Effector memory CD8-positive, alpha-beta T cell (primary cell): ENCODE results near the gene RBBP4.
A peak's percentile ranks its signal among the peaks of the same experiment; 100 is the strongest.
"Not testable (repeated sequence)": the region's sequence is repeated elsewhere in the genome, so short reads cannot be mapped to it uniquely, and the experiment has no call there.

Experiments used
- ATAC-seq: fragments of 150-1000 bp; cut with Tn5 transposase; replicated peaks from 2 replicates; pipeline ENCODE4 v1.10.0; 2021; ENCODE audit warnings: mild to moderate bottlenecking, moderate library complexity
- DNase-seq, 3 experiments: peaks; one replicate each; pipeline ENCODE4 v3.0.0; 2021
- H3K27ac Mint-ChIP-seq, 2 donors: one replicate each; pipeline ENCODE4 v1.8.0; 2022; ENCODE audit warnings: mild to moderate bottlenecking in 2 of 2, mixed read lengths in 2 of 2, moderate library complexity in 2 of 2
- H3K27me3 Mint-ChIP-seq, 2 donors: one replicate each; pipeline ENCODE4 v1.8.0; 2022; ENCODE audit warnings: mixed read lengths in 2 of 2
- H3K36me3 Mint-ChIP-seq: one replicate; pipeline ENCODE4 v1.8.0; 2022; ENCODE audit warnings: mild to moderate bottlenecking, moderate library complexity, mixed read lengths; ENCODE audit not compliant: insufficient read depth
- H3K4me1 Mint-ChIP-seq, 2 donors: one replicate each; pipeline ENCODE4 v1.8.0; 2022; ENCODE audit warnings: low read depth in 2 of 2, mixed read lengths in 2 of 2
- H3K4me3 Mint-ChIP-seq, 2 donors: one replicate each; pipeline ENCODE4 v1.8.0; 2022; ENCODE audit warnings: mild to moderate bottlenecking in 2 of 2, mixed read lengths in 2 of 2, moderate library complexity in 2 of 2
- H3K9me3 Mint-ChIP-seq, 2 donors: one replicate each; pipeline ENCODE4 v1.8.0; 2022; ENCODE audit warnings: mixed read lengths in 2 of 2

Gene RBBP4

GRCh38 chr1:32651461-32652073 is 559 bp downstream of the RBBP4 start:
- H3K4me1 Mint-ChIP-seq = peaks cover 37 to 64% of the 10 kb centered on the region in 2 donors
- H3K4me3 Mint-ChIP-seq = peak overlapping the region; percentile 87 to 88
- H3K36me3 Mint-ChIP-seq = peaks cover 80% of the 10 kb centered on the region
- H3K27me3 Mint-ChIP-seq = no peaks in the 10 kb centered on the region
- DNase-seq (no peak), ATAC-seq (no peak)
- peak overlapping the region; percentile 96 to 98 for H3K27ac Mint-ChIP-seq
- no peaks in the 10 kb centered on the region for H3K9me3 Mint-ChIP-seq

GRCh38 chr1:32652244-32652962 is 1.4 kb downstream of the RBBP4 start:
- no peak for DNase-seq
- H3K4me3 Mint-ChIP-seq = peak overlapping the region; percentile 87 to 88
- peak overlapping the region; percentile 96 to 98 for H3K27ac Mint-ChIP-seq
- peaks cover 39 to 69% of the 10 kb centered on the region in 2 donors for H3K4me1 Mint-ChIP-seq
- H3K27me3 Mint-ChIP-seq = no peaks in the 10 kb centered on the region
- peaks cover 80% of the 10 kb centered on the region for H3K36me3 Mint-ChIP-seq
- ATAC-seq = no peak
- H3K9me3 Mint-ChIP-seq = no peaks in the 10 kb centered on the region

DNA sequence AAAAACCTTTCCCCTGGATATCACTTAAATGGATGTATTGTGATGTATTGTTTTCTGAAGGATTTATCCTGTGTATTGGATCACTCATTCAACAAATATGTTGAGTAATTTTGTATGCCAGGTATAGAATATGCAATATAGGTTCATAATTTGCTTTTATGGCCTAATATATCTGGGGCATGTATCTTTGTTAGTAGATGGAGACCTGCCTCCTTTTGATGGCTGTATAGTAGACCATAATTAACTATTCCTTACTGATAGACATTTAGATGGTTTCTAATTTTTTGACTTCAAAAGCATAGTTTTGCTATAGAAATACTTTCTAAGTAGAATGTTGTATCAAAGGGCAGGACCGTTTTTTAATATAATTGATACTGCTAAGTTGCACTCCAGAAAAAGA is 8.6 kb downstream of the RBBP4 start:
- DNase-seq = no peak
- H3K36me3 Mint-ChIP-seq = peaks cover 82% of the 10 kb centered on the region
- no peak overlapping the region for H3K4me3 Mint-ChIP-seq

DNA sequence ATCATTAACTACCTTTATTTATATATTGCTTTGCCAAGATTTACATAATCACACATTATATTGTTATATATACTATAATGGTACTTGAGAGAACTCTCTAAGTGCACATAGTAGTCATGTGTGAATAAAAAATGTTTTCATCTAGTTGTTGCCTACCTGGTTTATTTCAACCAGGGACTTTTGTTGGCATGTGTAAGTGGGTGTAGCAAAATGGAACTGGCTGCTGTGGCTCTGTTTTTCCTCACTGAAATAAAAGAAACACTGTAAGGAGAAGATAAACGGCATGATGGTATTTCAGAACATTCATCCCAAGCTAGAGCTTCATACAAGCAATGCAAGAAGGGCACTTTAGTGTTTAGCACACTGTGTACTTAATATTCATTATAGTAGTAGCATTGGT is 14.9 kb downstream of the RBBP4 start:
- no peak overlapping the region for H3K4me3 Mint-ChIP-seq
- peaks cover 88% of the 10 kb centered on the region for H3K36me3 Mint-ChIP-seq
- H3K27ac Mint-ChIP-seq = no peak overlapping the region
- no peak for DNase-seq
- no peaks in the 10 kb centered on the region for H3K9me3 Mint-ChIP-seq
- ATAC-seq = no peak
- H3K4me1 Mint-ChIP-seq = peaks cover 7% of the 10 kb centered on the region in 2 donors
- H3K27me3 Mint-ChIP-seq = no peaks in the 10 kb centered on the region

More for the DNA sequence above, 8.6 kb downstream of the RBBP4 start:
- H3K9me3 Mint-ChIP-seq = no peaks in the 10 kb centered on the region
- no peaks in the 10 kb centered on the region for H3K27me3 Mint-ChIP-seq
- H3K27ac Mint-ChIP-seq = no peak overlapping the region
- no peak for ATAC-seq
- peaks cover 24 to 39% of the 10 kb centered on the region in 2 donors for H3K4me1 Mint-ChIP-seq

DNA sequence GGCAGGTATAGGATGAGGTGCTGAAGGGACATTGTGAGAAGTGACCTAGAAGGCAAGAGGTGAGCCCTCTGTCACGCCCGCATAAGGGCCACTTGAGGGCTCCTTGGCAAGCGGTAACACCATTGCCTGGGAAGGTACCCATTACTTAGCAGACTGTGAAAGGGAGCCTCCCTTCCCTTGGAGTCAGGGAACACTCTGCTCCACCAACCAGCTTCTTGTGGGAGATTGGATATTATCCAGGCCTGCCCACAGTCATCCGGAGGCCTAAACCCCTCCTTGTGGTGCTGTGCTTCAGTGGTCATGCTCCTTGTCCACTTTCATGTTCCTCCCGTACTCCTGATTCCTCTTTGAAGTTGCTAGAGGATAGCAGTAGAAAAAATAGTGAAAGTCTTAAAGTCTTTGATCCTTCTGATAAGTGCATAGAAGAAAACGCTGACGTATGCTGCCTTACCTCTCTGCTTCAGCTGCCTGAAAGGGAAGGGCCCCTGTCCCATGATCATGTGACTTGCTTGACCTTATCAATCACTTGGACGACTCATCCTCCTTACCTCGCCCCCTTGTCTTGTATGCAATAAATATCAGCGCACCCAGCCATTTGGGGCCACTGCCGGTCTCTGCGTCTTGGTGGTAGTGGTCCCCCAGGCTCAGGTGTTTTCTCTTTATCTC is 16.0 kb downstream of the RBBP4 start:
- Mint-ChIP-seq H3K27ac (peak overlapping the region in 1 of 2 donors; percentile 74), H3K36me3 (peaks cover 88% of the 10 kb centered on the region)

GRCh38 chr1:32668716-32669115 is 17.7 kb downstream of the RBBP4 start:
- H3K4me3 Mint-ChIP-seq, DNase-seq, ATAC-seq, H3K9me3 Mint-ChIP-seq, H3K27me3 Mint-ChIP-seq, H3K4me1 Mint-ChIP-seq: not testable (repeated sequence)
- H3K36me3 Mint-ChIP-seq = peaks cover 95% of the 10 kb centered on the region
- peak overlapping the region in 1 of 2 donors; percentile 44 for H3K27ac Mint-ChIP-seq

More for the DNA sequence above, 16.0 kb downstream of the RBBP4 start:
- H3K9me3 Mint-ChIP-seq = no peaks in the 10 kb centered on the region
- no peak for ATAC-seq
- no peak overlapping the region for H3K4me3 Mint-ChIP-seq
- DNase-seq = no peak
- peaks cover 5 to 6% of the 10 kb centered on the region in 2 donors for H3K4me1 Mint-ChIP-seq
- no peaks in the 10 kb centered on the region for H3K27me3 Mint-ChIP-seq

DNA sequence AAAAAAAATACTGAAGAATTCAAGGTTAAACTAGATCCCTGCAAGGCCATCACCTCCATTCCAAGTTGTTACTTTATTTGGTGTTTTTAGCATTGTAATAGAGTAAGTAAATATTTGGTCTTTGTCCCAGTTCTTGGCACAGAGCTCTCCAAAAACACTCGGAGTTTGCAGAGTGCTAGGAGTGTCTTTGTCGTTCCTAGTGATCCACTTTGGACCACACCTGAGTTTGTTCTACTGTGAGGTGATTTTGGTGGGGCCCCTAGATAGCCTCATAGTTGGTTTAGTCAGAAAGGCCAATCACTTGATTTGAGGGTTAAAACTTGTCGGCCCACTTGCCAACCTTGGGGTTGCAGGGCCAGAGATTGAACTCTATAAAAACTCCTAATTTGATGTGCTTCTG is 25.9 kb downstream of the RBBP4 start:
- DNase-seq (no peak), ATAC-seq (no peak)
- Mint-ChIP-seq H3K9me3 (no peaks in the 10 kb centered on the region), H3K36me3 (peaks cover 96% of the 10 kb centered on the region), H3K4me1 (peaks cover 0 to 9% of the 10 kb centered on the region in 2 donors), H3K4me3 (no peak overlapping the region), H3K27ac (no peak overlapping the region), H3K27me3 (no peaks in the 10 kb centered on the region)

- Mint-ChIP-seq H3K27ac (peak overlapping the region in 1 of 2 donors; percentile 32), H3K36me3 (peaks cover 89% of the 10 kb centered on the region)
- not testable (repeated sequence) for ATAC-seq, H3K9me3 Mint-ChIP-seq, DNase-seq, H3K4me3 Mint-ChIP-seq, H3K27me3 Mint-ChIP-seq, H3K4me1 Mint-ChIP-seq
Measured at GRCh38 chr1:32679993-32680392, 29.0 kb downstream of the RBBP4 start.

DNA sequence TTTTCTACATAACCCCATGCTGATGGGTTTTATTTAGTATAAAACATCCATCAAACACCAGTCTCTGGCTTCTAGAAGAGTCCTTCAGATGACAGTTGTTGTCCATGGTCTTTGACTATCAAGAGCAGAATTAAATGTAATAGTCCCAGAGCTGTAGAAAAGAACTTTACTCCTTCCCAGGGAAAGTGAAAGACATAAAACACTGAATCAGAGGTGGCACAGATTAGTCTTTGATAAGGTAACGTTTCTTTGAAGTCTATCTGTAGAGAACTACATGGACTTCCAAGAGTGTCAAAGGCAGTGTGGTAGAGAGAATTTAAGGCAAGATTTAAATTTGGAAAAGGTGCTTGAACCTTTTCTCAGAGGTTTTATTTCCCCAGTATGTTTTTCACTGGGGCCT is 29.6 kb downstream of the RBBP4 start:
- H3K27ac Mint-ChIP-seq = peak overlapping the region in 1 of 2 donors; percentile 32
- ATAC-seq = no peak
- peaks cover 84% of the 10 kb centered on the region for H3K36me3 Mint-ChIP-seq

GRCh38 chr1:32681509-32681908 is 30.5 kb downstream of the RBBP4 start:
- H3K27me3 Mint-ChIP-seq = no peaks in the 10 kb centered on the region
- peaks cover 79% of the 10 kb centered on the region for H3K36me3 Mint-ChIP-seq
- H3K9me3 Mint-ChIP-seq = no peaks in the 10 kb centered on the region
- no peak overlapping the region for H3K4me3 Mint-ChIP-seq
- H3K27ac Mint-ChIP-seq = peak overlapping the region in 1 of 2 donors; percentile 61
- H3K4me1 Mint-ChIP-seq = peaks cover 0 to 5% of the 10 kb centered on the region in 2 donors
- ATAC-seq = no peak
- no peak for DNase-seq

More for the DNA sequence above, 29.6 kb downstream of the RBBP4 start:
- peaks cover 0 to 5% of the 10 kb centered on the region in 2 donors for H3K4me1 Mint-ChIP-seq
- DNase-seq = no peak
- no peaks in the 10 kb centered on the region for H3K27me3 Mint-ChIP-seq
- no peak overlapping the region for H3K4me3 Mint-ChIP-seq
- H3K9me3 Mint-ChIP-seq = no peaks in the 10 kb centered on the region

- peak overlapping the region in 1 of 2 donors; percentile 61 for H3K27ac Mint-ChIP-seq
- H3K36me3 Mint-ChIP-seq = peaks cover 75% of the 10 kb centered on the region
- no peaks in the 10 kb centered on the region for H3K27me3 Mint-ChIP-seq
- no peak for DNase-seq
- peaks cover 0 to 5% of the 10 kb centered on the region in 2 donors for H3K4me1 Mint-ChIP-seq
- H3K9me3 Mint-ChIP-seq = no peaks in the 10 kb centered on the region
- H3K4me3 Mint-ChIP-seq = no peak overlapping the region
- ATAC-seq = no peak
Measured at GRCh38 chr1:32681999-32682398, 31.0 kb downstream of the RBBP4 start.

DNA sequence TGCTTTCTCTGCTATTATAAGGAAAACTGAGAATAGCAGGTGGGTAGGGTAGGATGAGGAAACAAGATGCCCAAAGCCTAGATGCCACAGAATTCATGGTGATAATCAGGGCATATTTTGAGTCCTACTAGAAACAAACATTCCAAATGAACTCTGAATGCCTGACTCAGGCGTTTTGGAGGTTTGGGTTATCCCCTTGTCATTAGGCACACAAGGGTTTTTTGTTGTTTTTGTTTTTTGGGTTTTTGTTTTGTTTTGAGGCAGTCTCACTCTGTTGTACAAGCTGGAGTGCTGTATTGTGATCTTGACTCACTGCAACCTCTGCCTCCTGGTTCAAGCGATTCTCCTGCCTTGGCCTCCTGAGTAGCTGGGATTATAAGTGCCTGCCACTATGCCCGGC is 32.4 kb downstream of the RBBP4 start:
- DNase-seq (no peak), ATAC-seq (no peak)
- Mint-ChIP-seq H3K36me3 (peaks cover 63% of the 10 kb centered on the region), H3K27ac (peak overlapping the region; percentile 68 to 78), H3K4me3 (no peak overlapping the region), H3K4me1 (no peaks in the 10 kb centered on the region), H3K9me3 (no peaks in the 10 kb centered on the region), H3K27me3 (no peaks in the 10 kb centered on the region)

- peak overlapping the region; percentile 68 to 78 for H3K27ac Mint-ChIP-seq
- no peaks in the 10 kb centered on the region for H3K27me3 Mint-ChIP-seq
- no peak overlapping the region for H3K4me3 Mint-ChIP-seq
- no peaks in the 10 kb centered on the region for H3K9me3 Mint-ChIP-seq
- DNase-seq = no peak
- ATAC-seq = no peak
- H3K4me1 Mint-ChIP-seq = no peaks in the 10 kb centered on the region
- H3K36me3 Mint-ChIP-seq = peaks cover 57% of the 10 kb centered on the region
Measured at GRCh38 chr1:32684167-32684811, 33.3 kb downstream of the RBBP4 start.
